Central memory CD8-positive, alpha-beta T cell (primary cell): ENCODE data around the gene PGAP1.

Experiments
- ATAC-seq: fragments of 150-1000 bp; cut with Tn5 transposase; replicated peaks from 2 replicates; pipeline ENCODE4 v1.10.0; 2022; ENCODE audit warnings: mild to moderate bottlenecking, moderate FRiP score, moderate number of reproducible peaks; ENCODE audit not compliant: poor library complexity, severe bottlenecking; ENCODE audit errors: extremely low read depth
- DNase-seq, 2 donors: peaks; one replicate each; pipeline ENCODE4 v3.0.0; 2021; ENCODE audit warnings: low spot score in 2 of 2
- H3K27ac Mint-ChIP-seq: one replicate; pipeline ENCODE4 v1.8.0; 2022; ENCODE audit warnings: low read depth, mild to moderate bottlenecking, moderate library complexity, mixed read lengths
- H3K27me3 Mint-ChIP-seq: one replicate; pipeline ENCODE4 v1.8.0; 2022; ENCODE audit warnings: mixed read lengths
- H3K36me3 Mint-ChIP-seq: one replicate; pipeline ENCODE4 v1.8.0; 2022; ENCODE audit warnings: mild to moderate bottlenecking, moderate library complexity, mixed read lengths; ENCODE audit not compliant: insufficient read depth
- H3K4me1 Mint-ChIP-seq: one replicate; pipeline ENCODE4 v1.8.0; 2022; ENCODE audit warnings: mixed read lengths
- H3K4me3 Mint-ChIP-seq: one replicate; pipeline ENCODE4 v1.8.0; 2022; ENCODE audit warnings: mild to moderate bottlenecking, moderate library complexity, mixed read lengths
- H3K9me3 Mint-ChIP-seq: one replicate; pipeline ENCODE4 v1.8.0; 2022; ENCODE audit warnings: mixed read lengths

The PGAP1 gene

DNA sequence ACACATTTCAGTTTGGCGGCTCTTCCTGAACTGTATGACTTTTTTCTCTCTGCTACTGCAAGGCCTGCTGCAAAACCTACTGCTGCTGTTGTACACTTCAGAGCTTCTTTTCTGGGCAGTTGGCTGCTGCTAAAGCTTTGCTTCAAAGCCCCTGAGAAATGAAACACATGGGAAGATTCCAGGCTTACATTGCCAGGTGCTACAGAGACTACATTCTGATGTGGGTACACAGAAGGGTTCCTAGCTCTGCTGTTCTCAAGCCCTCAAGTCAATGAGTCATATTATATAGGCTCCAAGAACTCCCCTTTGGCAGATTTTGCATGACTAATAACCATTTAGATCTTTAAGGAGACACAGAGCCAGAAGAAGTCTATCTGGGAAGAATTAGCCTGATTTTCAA lies 12.9 kb upstream of the PGAP1 start:
- no peaks in the 10 kb centered on the region for H3K9me3 Mint-ChIP-seq
- no peak for DNase-seq
- no peak overlapping the region for H3K27ac Mint-ChIP-seq
- ATAC-seq, result no peak
- no peak overlapping the region for H3K4me3 Mint-ChIP-seq
- no peaks in the 10 kb centered on the region for H3K4me1 Mint-ChIP-seq
- H3K36me3 Mint-ChIP-seq, result peaks cover 1% of the 10 kb centered on the region
- peaks cover 9% of the 10 kb centered on the region for H3K27me3 Mint-ChIP-seq

DNA sequence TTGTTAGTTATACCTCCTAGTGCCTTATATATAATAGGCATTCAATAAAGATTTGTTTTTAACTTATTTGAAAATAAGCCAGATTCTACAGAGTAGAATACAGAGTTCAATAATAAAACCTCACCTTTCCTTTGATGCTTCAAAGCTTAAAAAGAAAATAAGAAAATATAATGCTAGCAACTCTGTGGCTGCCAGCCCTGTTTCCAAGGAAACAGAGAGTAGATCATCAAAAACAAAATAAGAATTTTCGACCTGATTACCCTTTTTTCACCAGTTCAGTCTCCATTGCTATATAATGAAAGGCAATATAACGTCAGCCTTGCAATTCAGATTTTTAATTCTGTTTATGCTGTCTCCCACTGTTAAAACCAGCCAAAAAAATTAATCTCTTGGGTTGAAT lies 8.9 kb upstream of the PGAP1 start:
- ATAC-seq (no peak), DNase-seq (no peak)
- Mint-ChIP-seq H3K27me3 (no peaks in the 10 kb centered on the region), H3K27ac (no peak overlapping the region), H3K9me3 (no peaks in the 10 kb centered on the region), H3K36me3 (peaks cover 2% of the 10 kb centered on the region), H3K4me1 (no peaks in the 10 kb centered on the region), H3K4me3 (no peak overlapping the region)

DNA sequence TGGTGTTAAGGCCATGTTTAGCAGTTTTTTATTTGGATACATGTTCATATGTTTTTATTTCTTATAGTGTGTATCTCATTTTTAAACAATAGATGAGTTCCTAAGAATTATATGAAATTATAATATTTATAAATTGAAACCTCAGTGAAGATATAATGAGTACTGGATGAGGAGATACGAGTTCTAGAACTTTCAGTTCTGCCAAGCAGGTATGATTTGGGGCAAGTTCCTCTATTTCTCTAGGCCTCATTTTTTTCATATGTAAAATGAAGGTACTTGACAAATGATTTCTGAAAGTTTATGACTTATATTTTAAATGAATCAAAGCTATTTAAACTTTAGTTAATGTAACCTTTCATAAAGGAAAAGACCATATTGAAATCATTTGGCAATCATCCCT lies 8.2 kb upstream of the PGAP1 start:
- H3K4me1 Mint-ChIP-seq, result no peaks in the 10 kb centered on the region
- no peak overlapping the region for H3K4me3 Mint-ChIP-seq
- no peaks in the 10 kb centered on the region for H3K27me3 Mint-ChIP-seq
- H3K36me3 Mint-ChIP-seq, result peaks cover 2% of the 10 kb centered on the region
- no peak for DNase-seq
- H3K9me3 Mint-ChIP-seq, result no peaks in the 10 kb centered on the region
- H3K27ac Mint-ChIP-seq, result no peak overlapping the region
- ATAC-seq, result no peak

DNA sequence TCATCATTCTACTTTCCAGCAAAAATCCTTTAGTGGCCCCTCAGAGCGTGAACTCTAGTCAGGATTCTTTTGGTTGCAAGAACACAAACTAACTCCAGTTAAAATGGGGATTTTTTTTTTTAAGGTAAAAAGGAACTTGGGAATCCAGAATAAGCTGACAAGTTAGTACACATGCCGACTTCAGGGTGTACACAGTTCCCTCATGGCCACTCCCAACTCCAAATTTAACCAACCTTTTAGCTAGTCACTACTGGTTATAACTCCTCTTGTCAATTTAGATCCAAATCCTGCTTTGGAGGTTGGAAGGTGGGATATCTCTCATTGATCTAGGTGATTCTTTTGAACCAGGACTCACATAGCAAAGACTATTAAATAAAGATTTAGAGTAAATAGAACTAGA lies 5.0 kb upstream of the PGAP1 start:
- DNase-seq (no peak), ATAC-seq (no peak)
- peaks cover 11% of the 10 kb centered on the region for H3K36me3 Mint-ChIP-seq
- no peak overlapping the region for H3K4me3 Mint-ChIP-seq
- no peak overlapping the region for H3K27ac Mint-ChIP-seq
- no peaks in the 10 kb centered on the region for H3K27me3 Mint-ChIP-seq
- H3K4me1 Mint-ChIP-seq, result peaks cover 8% of the 10 kb centered on the region
- no peaks in the 10 kb centered on the region for H3K9me3 Mint-ChIP-seq

DNA sequence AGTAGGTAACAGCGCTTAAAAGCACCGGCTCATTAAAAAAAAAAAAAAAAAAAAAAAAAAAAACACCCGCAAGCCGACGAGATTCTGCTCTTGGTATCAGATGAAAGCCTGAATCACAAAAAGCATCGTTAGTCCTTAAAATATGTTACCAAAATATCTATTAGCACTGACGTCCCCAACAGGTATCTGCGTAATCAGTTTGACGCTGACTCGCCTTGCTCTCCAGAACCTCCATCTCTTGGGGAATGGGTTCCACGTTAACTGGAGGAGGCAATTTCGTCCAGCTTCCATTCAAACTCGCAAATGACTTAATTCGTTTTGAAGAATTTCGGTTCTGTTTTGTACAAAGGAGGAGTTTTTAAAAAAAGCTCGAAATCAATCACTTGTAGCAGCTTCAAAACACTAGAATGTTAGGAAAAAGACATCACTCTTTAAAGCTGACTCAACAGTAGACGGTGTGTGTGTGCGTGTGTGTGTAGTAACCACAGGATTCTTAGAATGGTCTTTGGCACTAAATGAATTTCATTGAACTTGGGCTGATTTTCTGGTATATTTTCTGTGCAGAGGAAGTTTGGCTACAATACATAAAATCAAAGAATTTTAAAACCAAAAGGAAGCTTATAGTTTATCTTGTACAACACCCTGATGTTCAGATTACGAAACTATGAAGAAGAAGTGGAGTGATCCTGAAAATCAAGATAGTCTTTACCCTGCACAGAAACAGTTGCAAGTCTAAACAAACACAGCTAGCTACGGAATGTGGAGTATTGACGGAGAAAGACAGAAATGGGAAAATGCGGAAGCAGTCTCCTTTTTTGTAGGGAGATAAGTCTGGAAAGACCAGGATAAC lies 1.1 kb upstream of the PGAP1 start:
- peaks cover 19% of the 10 kb centered on the region for H3K36me3 Mint-ChIP-seq
- peak overlapping the region; percentile 96 for H3K4me3 Mint-ChIP-seq
- H3K4me1 Mint-ChIP-seq, result peaks cover 24% of the 10 kb centered on the region
- peak overlapping the region; percentile 92 for H3K27ac Mint-ChIP-seq
- H3K27me3 Mint-ChIP-seq, result no peaks in the 10 kb centered on the region
- DNase-seq, result no peak
- ATAC-seq, result peak; percentile 36
- no peaks in the 10 kb centered on the region for H3K9me3 Mint-ChIP-seq

DNA sequence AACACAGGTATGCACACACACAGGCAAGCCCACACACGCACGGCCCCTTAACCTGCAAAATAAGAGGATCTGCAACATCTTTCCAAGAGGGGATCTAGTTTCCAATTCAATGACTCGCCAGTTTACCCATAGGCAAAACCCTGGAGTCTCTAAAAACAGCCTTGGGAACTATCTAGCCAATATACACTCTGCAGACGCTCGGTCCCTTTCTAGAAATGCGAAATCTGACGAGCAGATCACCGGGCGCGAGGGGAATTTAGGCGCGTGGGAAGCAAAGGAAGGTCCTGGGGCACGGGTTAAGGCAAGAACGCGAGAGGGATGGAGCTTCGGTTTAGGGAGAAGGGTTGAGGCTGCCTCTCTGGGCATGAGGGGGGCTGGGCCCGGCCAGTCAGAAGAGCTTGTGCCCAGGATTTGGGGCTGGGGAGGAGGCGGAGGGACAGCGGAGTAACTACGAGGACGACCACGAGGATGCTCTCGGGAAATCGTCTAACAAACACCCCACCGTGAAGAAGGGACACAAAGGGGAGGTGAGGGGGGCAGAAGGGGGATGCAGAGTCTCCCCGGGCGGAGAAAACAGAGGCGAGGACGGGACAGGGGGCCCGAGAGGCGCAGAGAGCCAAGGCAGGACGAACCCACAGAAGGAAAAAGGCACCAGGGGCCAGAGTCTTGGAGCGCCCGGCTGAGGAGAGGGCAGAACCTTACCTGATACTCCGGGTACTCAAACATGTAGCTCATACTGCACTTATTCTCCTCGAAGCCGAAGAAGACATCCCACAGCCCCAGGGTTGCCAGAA lies 542 bp downstream of the PGAP1 start:
- ATAC-seq (no peak), DNase-seq (no peak)
- H3K9me3 Mint-ChIP-seq, result no peaks in the 10 kb centered on the region
- H3K27ac Mint-ChIP-seq, result peak overlapping the region; percentile 92
- H3K4me1 Mint-ChIP-seq, result peaks cover 24% of the 10 kb centered on the region
- H3K4me3 Mint-ChIP-seq, result peak overlapping the region; percentile 96
- no peaks in the 10 kb centered on the region for H3K27me3 Mint-ChIP-seq
- peaks cover 18% of the 10 kb centered on the region for H3K36me3 Mint-ChIP-seq

DNA sequence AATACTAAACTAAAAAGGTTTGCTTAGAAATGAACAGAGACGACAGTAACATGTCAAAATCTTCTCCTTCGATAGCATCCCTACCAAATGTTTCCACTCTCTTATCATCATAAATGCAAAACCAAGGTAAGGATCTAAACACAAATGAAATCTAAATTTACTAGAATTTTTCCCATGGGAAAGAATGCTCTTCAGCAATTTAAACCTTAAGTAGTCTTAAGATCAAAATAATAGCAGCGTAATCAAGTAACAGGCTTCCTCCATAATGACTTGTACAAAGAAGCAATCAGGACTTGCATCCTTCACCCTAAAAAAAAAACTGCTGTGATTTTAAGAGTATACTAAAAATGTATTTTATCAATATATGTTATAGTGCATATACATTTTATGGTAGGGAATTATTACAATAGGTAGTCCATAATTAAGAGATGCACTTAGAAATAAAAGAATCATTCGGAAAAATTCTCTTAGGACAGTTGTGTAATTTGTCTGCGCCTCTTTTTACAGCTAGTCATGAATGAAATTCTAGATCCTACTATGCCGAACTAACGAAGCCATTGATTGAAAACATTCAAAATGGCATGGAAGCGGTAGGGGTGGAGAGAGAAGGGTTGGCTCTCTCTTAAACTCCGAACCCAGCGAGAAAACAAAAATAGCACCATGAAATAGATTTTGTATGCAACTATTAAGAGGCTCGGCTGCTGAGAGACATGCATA lies 1.3 kb downstream of the PGAP1 start:
- H3K9me3 Mint-ChIP-seq, result no peaks in the 10 kb centered on the region
- no peak for DNase-seq
- ATAC-seq, result no peak
- H3K4me1 Mint-ChIP-seq, result peaks cover 24% of the 10 kb centered on the region
- peak overlapping the region; percentile 92 for H3K27ac Mint-ChIP-seq
- H3K27me3 Mint-ChIP-seq, result no peaks in the 10 kb centered on the region
- H3K36me3 Mint-ChIP-seq, result peaks cover 18% of the 10 kb centered on the region
- H3K4me3 Mint-ChIP-seq, result peak overlapping the region; percentile 96

DNA sequence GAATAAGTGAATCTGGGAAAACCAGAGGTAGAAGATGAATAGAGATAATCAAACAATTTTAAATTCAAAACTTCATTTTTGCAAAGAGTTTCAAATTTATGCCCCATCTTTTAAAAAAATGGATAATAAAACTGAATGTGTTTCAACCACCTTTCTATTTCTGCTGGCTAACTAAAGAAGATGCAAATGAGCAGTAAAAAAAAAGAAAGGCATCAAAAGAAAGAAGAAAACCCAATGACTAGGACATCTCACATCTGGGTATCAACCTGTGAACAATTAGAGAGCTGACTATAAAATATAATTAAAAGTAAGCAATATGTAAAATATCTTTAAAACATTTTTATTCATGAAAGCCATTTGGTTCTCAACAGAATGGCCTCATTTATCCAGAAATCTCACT lies 2.5 kb downstream of the PGAP1 start:
- H3K9me3 Mint-ChIP-seq, result no peaks in the 10 kb centered on the region
- H3K27ac Mint-ChIP-seq, result no peak overlapping the region
- no peak for DNase-seq
- H3K4me3 Mint-ChIP-seq, result no peak overlapping the region
- no peaks in the 10 kb centered on the region for H3K27me3 Mint-ChIP-seq
- H3K4me1 Mint-ChIP-seq, result peaks cover 24% of the 10 kb centered on the region
- ATAC-seq, result no peak
- peaks cover 18% of the 10 kb centered on the region for H3K36me3 Mint-ChIP-seq

DNA sequence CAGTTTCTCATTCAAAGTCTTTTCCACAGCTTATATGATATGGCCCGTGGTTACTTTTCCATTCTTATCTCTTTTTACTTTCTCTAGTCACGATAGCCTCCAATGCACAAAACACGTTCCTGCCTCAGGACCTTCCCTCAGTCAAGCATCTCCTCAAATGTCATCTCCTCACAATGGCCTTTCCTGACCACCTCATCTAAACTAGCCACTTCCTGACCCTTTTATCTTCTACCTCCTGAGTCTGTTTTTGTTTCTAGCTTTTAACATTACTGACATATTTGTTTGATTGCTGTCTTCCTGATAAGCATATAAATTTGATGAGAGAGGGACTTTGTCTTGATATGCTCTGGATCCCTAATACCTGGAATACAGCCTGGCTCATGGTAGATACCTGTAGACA lies 7.6 kb downstream of the PGAP1 start:
- no peak for DNase-seq
- Mint-ChIP-seq H3K4me1 (peaks cover 12% of the 10 kb centered on the region), H3K9me3 (no peaks in the 10 kb centered on the region), H3K27me3 (no peaks in the 10 kb centered on the region), H3K4me3 (no peak overlapping the region), H3K36me3 (peaks cover 2% of the 10 kb centered on the region), H3K27ac (no peak overlapping the region)
- no peak for ATAC-seq

DNA sequence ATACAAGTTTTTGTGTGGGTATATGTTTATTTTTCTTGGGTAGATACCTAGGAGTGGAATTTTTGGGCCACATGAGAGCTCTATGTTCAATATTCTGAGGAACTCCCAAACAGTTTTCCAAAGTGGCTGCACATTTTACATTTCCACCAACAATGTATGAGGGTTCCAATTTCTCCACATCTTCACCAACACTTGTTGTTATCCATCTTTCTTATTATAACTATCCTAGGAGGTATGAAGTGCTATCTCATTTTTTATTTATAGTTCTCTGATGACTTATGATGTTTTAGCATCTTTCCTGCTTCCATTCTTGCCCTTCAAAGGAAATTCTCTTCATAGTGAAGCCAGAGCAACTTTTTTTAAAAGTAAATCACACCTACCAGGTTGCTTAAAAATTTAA lies 8.7 kb downstream of the PGAP1 start:
- Mint-ChIP-seq H3K36me3 (peaks cover 2% of the 10 kb centered on the region), H3K4me3 (no peak overlapping the region), H3K27me3 (no peaks in the 10 kb centered on the region), H3K4me1 (peaks cover 12% of the 10 kb centered on the region), H3K9me3 (no peaks in the 10 kb centered on the region), H3K27ac (no peak overlapping the region)
- ATAC-seq (no peak), DNase-seq (no peak)

DNA sequence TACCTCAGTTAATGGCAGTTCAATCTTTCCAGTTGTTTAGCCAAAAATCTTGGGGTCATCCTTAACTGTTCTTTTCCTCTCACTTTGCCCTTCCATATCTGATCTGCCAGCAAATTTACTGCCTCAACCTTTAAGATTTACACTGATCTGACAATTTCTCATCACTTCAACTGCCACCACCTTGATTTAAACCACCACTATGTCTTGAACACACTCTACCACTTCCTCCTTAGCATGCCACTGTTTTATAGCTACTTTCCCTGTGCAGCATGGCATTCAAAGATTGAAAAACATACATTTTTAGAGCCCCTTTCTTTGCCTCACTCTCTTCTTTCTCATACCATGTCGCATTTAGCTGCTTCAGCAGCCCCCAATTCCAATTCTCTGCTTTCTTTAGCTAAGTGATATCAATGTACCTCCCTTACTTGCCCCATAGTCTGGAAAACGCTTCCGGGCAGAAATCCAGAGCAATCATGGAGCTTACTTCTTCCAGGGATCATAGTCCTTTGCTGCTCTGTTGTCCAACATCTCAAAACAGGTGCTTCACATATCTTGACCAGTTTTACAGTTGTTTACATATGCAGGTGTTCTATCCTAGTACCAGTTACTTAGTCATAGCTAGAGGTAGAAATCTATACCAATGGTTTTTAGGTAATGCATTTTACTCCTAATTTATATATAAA lies 10.9 kb downstream of the PGAP1 start:
- DNase-seq (no peak), ATAC-seq (peak; percentile 62)
- no peaks in the 10 kb centered on the region for H3K27me3 Mint-ChIP-seq
- H3K36me3 Mint-ChIP-seq, result peaks cover 2% of the 10 kb centered on the region
- H3K27ac Mint-ChIP-seq, result peak overlapping the region; percentile 78
- H3K9me3 Mint-ChIP-seq, result no peaks in the 10 kb centered on the region
- peak overlapping the region; percentile 27 for H3K4me3 Mint-ChIP-seq
- H3K4me1 Mint-ChIP-seq, result peaks cover 12% of the 10 kb centered on the region

DNA sequence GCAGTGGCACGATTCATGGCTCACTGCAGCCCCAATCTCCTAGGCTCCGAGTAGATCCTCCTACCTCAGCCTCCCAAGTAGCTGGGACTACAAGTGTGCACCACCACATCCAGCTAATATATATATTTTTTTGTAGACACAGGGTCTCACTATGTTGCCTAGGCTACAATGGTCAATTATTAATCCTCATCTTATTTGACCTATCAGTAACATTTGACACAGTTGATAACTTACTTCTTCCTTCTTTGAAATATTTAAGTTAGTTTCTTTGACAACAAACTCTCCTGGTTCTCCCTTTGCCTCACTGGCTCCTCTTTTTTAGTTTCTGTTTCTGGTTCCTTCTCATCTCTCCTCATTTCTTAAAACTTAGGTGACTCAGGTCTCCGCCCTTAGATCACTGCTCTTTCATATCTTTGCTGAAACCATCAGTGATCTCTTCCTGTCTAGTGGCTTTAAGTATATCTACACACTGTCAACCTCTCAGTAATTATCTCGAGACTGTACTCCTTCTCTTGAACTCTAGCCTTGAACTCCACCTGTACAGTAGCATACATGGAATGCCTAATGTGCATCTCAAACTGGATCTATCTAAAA lies 11.5 kb downstream of the PGAP1 start:
- H3K4me1 Mint-ChIP-seq, result peaks cover 12% of the 10 kb centered on the region
- peaks cover 2% of the 10 kb centered on the region for H3K36me3 Mint-ChIP-seq
- no peaks in the 10 kb centered on the region for H3K9me3 Mint-ChIP-seq
- no peaks in the 10 kb centered on the region for H3K27me3 Mint-ChIP-seq
- DNase-seq (no peak), ATAC-seq (peak; percentile 89)
- H3K27ac Mint-ChIP-seq, result peak overlapping the region; percentile 78
- H3K4me3 Mint-ChIP-seq, result peak overlapping the region; percentile 27
